ENCODE results near the gene CDK14.

The CDK14 gene

DNA sequence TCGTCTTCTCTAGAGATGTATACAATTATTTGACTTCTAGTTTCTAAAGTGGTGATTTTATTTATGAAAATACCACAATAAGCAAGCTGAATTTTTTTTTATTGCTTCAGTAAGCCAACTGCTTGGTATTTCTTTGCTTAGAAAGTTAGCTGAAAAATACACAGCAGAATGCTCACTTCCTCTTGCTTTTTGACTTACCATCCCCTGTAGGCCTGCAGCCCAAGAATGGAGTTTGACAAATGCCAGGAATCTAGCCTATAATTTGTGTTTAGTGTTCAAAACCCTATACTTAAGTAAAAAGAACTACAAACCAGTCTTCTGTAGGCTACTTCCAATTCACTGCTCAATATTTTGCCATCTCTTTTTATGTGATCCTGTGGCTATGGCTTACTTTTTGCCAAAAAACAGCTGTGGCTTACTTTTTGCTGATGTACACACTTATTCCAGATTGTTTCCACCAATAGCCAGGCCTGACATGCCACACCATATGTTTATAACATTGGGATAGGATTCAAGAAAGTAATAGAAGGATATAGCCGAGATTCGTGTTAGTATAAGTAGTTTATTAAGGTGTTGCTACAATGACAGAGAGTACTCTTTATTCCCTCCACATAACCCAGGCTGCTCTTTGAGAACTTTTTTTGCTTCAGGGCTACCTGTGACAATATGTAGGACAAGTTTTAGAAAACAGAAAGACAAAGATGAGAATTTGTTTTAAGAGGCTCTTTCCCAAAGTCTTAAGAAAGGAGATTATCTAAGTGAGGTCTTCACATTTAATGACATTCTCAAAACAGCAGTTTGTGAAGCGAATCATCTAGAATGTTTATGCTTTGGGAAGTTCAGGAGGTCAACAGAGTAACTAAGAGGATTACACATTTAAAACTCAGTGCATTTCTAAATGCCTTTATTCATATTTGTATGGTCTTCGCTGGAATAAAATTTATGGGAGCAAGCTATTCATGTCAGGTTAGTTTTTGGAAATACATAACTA lies 404.2 kb downstream of the CDK14 start:
- Histone ChIP-seq H3K9ac (ENCODE audit: low read length) (no peak overlapping the region), H4K20me1 (ENCODE audit: insufficient read depth, low read length) (no peaks in the 10 kb centered on the region), H3K4me3 (ENCODE audit: low read depth, low read length, poor library complexity, severe bottlenecking) (no peak overlapping the region), H3K9me2 (ENCODE audit: low read depth, low read length) (no peaks in the 10 kb centered on the region), H3K27ac (ENCODE audit: low read depth, low read length, poor library complexity, severe bottlenecking) (no peak overlapping the region), H3K4me2 (ENCODE audit: low read length) (no peak overlapping the region), H3K27me3 (ENCODE audit: insufficient read depth, low read length) (no peaks in the 10 kb centered on the region), H3K79me2 (ENCODE audit: insufficient read depth, low read length) (no peaks in the 10 kb centered on the region), H3K9me3 (ENCODE audit: low read length) (no peaks in the 10 kb centered on the region), H3K36me3 (ENCODE audit: insufficient read depth, low read length) (peaks cover 46% of the 10 kb centered on the region), H3F3A (ENCODE audit: insufficient read depth, low read length) (no peaks in the 10 kb centered on the region), H2AFZ (ENCODE audit: low read length) (no peak overlapping the region), H3K4me1 (ENCODE audit: insufficient read depth, low read length, severe bottlenecking) (no peaks in the 10 kb centered on the region)
- no peak for TF ChIP-seq EZH2 (IDR thresholded peaks at IDR 0.05; ENCODE audit: borderline replicate concordance, low read length)
- TF ChIP-seq, protein P1, sequence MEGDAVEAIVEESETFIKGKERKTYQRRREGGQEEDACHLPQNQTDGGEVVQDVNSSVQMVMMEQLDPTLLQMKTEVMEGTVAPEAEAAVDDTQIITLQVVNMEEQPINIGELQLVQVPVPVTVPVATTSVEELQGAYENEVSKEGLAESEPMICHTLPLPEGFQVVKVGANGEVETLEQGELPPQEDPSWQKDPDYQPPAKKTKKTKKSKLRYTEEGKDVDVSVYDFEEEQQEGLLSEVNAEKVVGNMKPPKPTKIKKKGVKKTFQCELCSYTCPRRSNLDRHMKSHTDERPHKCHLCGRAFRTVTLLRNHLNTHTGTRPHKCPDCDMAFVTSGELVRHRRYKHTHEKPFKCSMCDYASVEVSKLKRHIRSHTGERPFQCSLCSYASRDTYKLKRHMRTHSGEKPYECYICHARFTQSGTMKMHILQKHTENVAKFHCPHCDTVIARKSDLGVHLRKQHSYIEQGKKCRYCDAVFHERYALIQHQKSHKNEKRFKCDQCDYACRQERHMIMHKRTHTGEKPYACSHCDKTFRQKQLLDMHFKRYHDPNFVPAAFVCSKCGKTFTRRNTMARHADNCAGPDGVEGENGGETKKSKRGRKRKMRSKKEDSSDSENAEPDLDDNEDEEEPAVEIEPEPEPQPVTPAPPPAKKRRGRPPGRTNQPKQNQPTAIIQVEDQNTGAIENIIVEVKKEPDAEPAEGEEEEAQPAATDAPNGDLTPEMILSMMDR (IDR thresholded peaks at IDR 0.05; ENCODE audit: low read length), result no peak

GRCh38 chr7:91005024-91005423 lies 408.9 kb downstream of the CDK14 start:
- Histone ChIP-seq H3K4me1 (ENCODE audit: insufficient read depth, low read length, severe bottlenecking) (no peaks in the 10 kb centered on the region), H3K9me2 (ENCODE audit: low read depth, low read length) (no peaks in the 10 kb centered on the region), H3F3A (ENCODE audit: insufficient read depth, low read length) (no peaks in the 10 kb centered on the region), H4K20me1 (ENCODE audit: insufficient read depth, low read length) (no peaks in the 10 kb centered on the region), H3K79me2 (ENCODE audit: insufficient read depth, low read length) (no peaks in the 10 kb centered on the region), H3K4me2 (ENCODE audit: low read length) (no peak overlapping the region), H3K27ac (ENCODE audit: low read depth, low read length, poor library complexity, severe bottlenecking) (no peak overlapping the region), H3K27me3 (ENCODE audit: insufficient read depth, low read length) (no peaks in the 10 kb centered on the region), H3K9ac (ENCODE audit: low read length) (no peak overlapping the region), H3K9me3 (ENCODE audit: low read length) (no peaks in the 10 kb centered on the region), H3K36me3 (ENCODE audit: insufficient read depth, low read length) (peaks cover 56% of the 10 kb centered on the region), H3K4me3 (ENCODE audit: low read depth, low read length, poor library complexity, severe bottlenecking) (no peak overlapping the region), H2AFZ (ENCODE audit: low read length) (no peak overlapping the region)
- TF ChIP-seq EZH2 (IDR thresholded peaks at IDR 0.05; ENCODE audit: borderline replicate concordance, low read length), result no peak
- TF ChIP-seq, protein P1 (IDR thresholded peaks at IDR 0.05; ENCODE audit: low read length), result no peak

DNA sequence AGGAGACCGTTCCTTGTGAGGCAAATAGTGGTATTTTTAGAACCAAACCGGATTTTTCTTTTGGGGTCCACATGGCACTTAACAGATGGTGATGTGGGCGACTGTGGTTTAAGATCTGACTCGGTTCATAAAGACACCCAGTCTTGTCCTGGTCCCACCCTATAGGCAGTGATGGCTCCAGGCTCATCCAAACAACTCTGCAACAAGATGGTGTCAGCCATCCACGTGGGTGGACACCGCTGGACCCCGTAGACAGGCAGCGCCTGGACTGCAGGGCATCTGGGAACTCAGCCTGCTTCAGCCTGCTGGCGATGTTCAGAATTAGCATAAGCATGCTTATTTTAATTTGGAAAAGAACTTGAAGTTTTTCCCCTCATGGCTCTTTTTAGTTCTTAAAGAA lies 409.7 kb downstream of the CDK14 start:
- H3F3A ChIP-seq (ENCODE audit: insufficient read depth, low read length), result no peaks in the 10 kb centered on the region
- no peaks in the 10 kb centered on the region for H3K27me3 ChIP-seq (ENCODE audit: insufficient read depth, low read length)
- no peaks in the 10 kb centered on the region for H3K79me2 ChIP-seq (ENCODE audit: insufficient read depth, low read length)
- no peak overlapping the region for H3K27ac ChIP-seq (ENCODE audit: low read depth, low read length, poor library complexity, severe bottlenecking)
- no peak overlapping the region for H3K9ac ChIP-seq (ENCODE audit: low read length)
- H3K4me3 ChIP-seq (ENCODE audit: low read depth, low read length, poor library complexity, severe bottlenecking), result no peak overlapping the region
- H3K9me2 ChIP-seq (ENCODE audit: low read depth, low read length), result no peaks in the 10 kb centered on the region
- H3K4me1 ChIP-seq (ENCODE audit: insufficient read depth, low read length, severe bottlenecking), result no peaks in the 10 kb centered on the region
- H3K36me3 ChIP-seq (ENCODE audit: insufficient read depth, low read length), result peaks cover 50% of the 10 kb centered on the region
- H3K9me3 ChIP-seq (ENCODE audit: low read length), result no peaks in the 10 kb centered on the region
- no peak overlapping the region for H3K4me2 ChIP-seq (ENCODE audit: low read length)
- TF ChIP-seq, protein P1 (IDR thresholded peaks at IDR 0.05; ENCODE audit: low read length), result no peak
- no peak overlapping the region for H2AFZ ChIP-seq (ENCODE audit: low read length)
- H4K20me1 ChIP-seq (ENCODE audit: insufficient read depth, low read length), result no peaks in the 10 kb centered on the region
